ENCODE data around the gene RACK1. TPM values are rescaled to one million over a fixed set of nuclear protein-coding genes. Genes with fewer than 3 reads are reported as not detected.

The RACK1 gene
- total and polyA plus RNA-seq, 2 experiments from 2014 or later: 2,372 to 4,798 TPM

DNA sequence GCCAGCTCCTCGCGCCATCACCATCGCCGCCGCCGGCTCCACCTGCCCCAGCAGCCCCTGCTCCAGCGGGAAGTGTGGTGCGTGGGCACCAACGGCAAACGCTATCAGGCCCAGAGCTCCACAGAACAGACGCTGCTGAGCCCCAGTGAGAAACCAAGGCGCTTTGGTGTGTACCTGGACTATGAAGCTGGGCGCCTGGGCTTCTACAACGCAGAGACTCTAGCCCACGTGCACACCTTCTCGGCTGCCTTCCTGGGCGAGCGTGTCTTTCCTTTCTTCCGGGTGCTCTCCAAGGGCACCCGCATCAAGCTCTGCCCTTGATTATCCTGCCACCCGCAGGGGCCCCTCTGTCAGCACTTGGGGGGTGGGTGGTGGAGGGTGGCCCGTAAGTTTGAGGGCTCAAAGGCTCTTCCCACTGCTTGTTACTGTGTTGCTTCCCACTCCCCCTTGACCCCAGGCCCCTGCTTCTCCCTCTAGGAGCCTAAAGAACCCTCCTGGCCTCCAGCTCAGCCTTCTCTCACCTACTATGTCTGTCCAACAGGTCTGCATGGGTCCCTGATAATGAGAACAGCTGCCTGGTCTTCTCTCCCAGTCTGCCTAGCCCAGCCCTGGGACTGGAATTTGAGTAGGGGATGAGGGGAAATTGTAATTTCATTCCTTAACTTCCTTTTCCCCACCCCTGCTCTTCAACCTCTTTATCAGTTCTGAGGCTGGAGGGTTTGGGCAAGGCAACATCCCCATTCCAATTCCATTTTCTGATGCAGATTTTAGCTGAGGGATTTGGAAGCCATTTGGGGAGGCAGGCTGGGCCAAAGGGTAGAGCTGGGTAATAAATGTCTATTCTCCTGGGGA is 9.0 kb downstream of the RACK1 start:
- H3K27me3 ChIP-seq (ENCODE audit: insufficient read depth): no peaks in the 10 kb centered on the region

DNA sequence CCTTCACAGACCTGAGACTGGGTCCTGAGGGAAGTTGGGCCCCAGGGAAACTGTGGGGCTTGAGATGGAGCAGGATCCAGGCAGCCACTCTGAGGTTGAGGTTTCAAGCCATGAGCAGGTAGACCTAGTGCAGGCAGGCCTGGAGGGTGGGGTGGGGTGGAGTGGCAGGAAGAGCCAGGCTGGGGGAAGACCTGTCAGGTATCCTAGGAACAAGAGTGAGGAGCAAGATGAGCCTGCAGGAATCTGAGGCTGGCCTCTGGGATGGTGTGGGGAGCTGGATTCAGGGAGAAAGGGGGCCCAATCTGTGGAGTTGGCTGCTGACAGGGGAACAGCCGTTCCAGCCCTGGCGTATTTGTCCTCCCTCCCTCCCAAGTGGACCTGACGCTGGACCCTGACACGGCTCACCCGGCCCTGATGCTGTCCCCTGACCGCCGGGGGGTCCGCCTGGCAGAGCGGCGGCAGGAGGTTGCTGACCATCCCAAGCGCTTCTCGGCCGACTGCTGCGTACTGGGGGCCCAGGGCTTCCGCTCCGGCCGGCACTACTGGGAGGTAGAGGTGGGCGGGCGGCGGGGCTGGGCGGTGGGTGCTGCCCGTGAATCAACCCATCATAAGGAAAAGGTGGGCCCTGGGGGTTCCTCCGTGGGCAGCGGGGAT is 9.8 kb downstream of the RACK1 start:
- peaks cover 44% of the 10 kb centered on the region for H3K27me3 Mint-ChIP-seq (ENCODE audit: insufficient read depth, low read depth, poor library complexity)
- H3K4me1 ChIP-seq (ENCODE audit: insufficient read depth): peaks cover 6% of the 10 kb centered on the region
- DNase-seq (ENCODE audit: low spot score) (no peak), ATAC-seq (peak; percentile 15)
- H2AFZ ChIP-seq: no peak overlapping the region
- H3K4me3 ChIP-seq: no peak overlapping the region
- peak overlapping the region; percentile 86; the same call in 1 of the 2 replicates for H3K27ac ChIP-seq (ENCODE audit: low read depth)
- peaks cover 31% of the 10 kb centered on the region for H4K20me1 ChIP-seq (replicated peaks; ENCODE audit: insufficient read depth)
- H3F3A ChIP-seq (replicated peaks; ENCODE audit: low read depth): peaks cover 46% of the 10 kb centered on the region
- H3K4me1 Mint-ChIP-seq: peaks cover 19% of the 10 kb centered on the region
- no peak overlapping the region for H3K4me2 ChIP-seq
- no peaks in the 10 kb centered on the region for H3K9me2 ChIP-seq (ENCODE audit: insufficient read depth)
- H3K27ac Mint-ChIP-seq: no peak overlapping the region
- H3K36me3 ChIP-seq (ENCODE audit: insufficient read depth): peaks cover 39% of the 10 kb centered on the region
- H3K4me3 Mint-ChIP-seq: no peak overlapping the region
- H3K79me2 ChIP-seq (replicated peaks; ENCODE audit: insufficient read depth): peaks cover 10% of the 10 kb centered on the region
- H3K9me3 Mint-ChIP-seq: peaks cover 6% of the 10 kb centered on the region; the same call in 1 of the 3 replicates
- H3K36me3 Mint-ChIP-seq (ENCODE audit: low read depth): peaks cover 83% of the 10 kb centered on the region
- no peaks in the 10 kb centered on the region for H3K27me3 ChIP-seq (ENCODE audit: insufficient read depth)
- TF ChIP-seq EZH2phosphoT487 (IDR thresholded peaks at IDR 0.05; ENCODE audit: unreplicated experiment) (no peak), STAT1 (IDR thresholded peaks at IDR 0.05; ENCODE audit: unreplicated experiment) (no peak), POLR2AphosphoS5 (IDR thresholded peaks at IDR 0.05; ENCODE audit: low read depth) (no peak), ZNF331 (CRISPR knock-in tag; IDR thresholded peaks at IDR 0.05; ENCODE audit: low read depth) (no peak), ZNF462 (CRISPR knock-in tag; IDR thresholded peaks at IDR 0.05) (no peak), CREB1 (CRISPR knock-in tag; IDR thresholded peaks at IDR 0.05; ENCODE audit: low read depth) (no peak), ZNF114 (CRISPR knock-in tag; IDR thresholded peaks at IDR 0.05) (no peak), ETS1 (IDR thresholded peaks at IDR 0.05) (no peak), NANOG (IDR thresholded peaks at IDR 0.05; ENCODE audit: borderline replicate concordance) (no peak)
- TF ChIP-seq, protein P1, sequence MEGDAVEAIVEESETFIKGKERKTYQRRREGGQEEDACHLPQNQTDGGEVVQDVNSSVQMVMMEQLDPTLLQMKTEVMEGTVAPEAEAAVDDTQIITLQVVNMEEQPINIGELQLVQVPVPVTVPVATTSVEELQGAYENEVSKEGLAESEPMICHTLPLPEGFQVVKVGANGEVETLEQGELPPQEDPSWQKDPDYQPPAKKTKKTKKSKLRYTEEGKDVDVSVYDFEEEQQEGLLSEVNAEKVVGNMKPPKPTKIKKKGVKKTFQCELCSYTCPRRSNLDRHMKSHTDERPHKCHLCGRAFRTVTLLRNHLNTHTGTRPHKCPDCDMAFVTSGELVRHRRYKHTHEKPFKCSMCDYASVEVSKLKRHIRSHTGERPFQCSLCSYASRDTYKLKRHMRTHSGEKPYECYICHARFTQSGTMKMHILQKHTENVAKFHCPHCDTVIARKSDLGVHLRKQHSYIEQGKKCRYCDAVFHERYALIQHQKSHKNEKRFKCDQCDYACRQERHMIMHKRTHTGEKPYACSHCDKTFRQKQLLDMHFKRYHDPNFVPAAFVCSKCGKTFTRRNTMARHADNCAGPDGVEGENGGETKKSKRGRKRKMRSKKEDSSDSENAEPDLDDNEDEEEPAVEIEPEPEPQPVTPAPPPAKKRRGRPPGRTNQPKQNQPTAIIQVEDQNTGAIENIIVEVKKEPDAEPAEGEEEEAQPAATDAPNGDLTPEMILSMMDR (conservative IDR thresholded peaks at IDR 0.05; ENCODE audit: low read depth in 2 of 2): no peak

More for the DNA sequence above, 9.0 kb downstream of the RACK1 start:
- Histone ChIP-seq H4K20me1 (replicated peaks; ENCODE audit: insufficient read depth) (peaks cover 38% of the 10 kb centered on the region), H3K27ac (ENCODE audit: low read depth) (peak overlapping the region; percentile 86), H3K36me3 (ENCODE audit: insufficient read depth) (peaks cover 40% of the 10 kb centered on the region), H3F3A (replicated peaks; ENCODE audit: low read depth) (peaks cover 53% of the 10 kb centered on the region), H2AFZ (no peak overlapping the region), H3K4me2 (no peak overlapping the region), H3K79me2 (replicated peaks; ENCODE audit: insufficient read depth) (peaks cover 16% of the 10 kb centered on the region; the same call in 1 of the 2 replicates), H3K4me3 (no peak overlapping the region), H3K4me1 (ENCODE audit: insufficient read depth) (peaks cover 7% of the 10 kb centered on the region), H3K9me2 (ENCODE audit: insufficient read depth) (no peaks in the 10 kb centered on the region)
- no peak overlapping the region; the same call in 2 of the 3 replicates for H3K4me3 Mint-ChIP-seq
- H3K36me3 Mint-ChIP-seq (ENCODE audit: low read depth): peaks cover 83% of the 10 kb centered on the region
- peaks cover 25% of the 10 kb centered on the region for H3K4me1 Mint-ChIP-seq
- peak overlapping the region; percentile 83 for H3K27ac Mint-ChIP-seq
- peaks cover 6% of the 10 kb centered on the region; the same call in 1 of the 3 replicates for H3K9me3 Mint-ChIP-seq
- TF ChIP-seq POLR2AphosphoS5 (IDR thresholded peaks at IDR 0.05; ENCODE audit: low read depth): peak; percentile 41; the same call in 1 of the 2 replicates
- TF ChIP-seq NANOG (IDR thresholded peaks at IDR 0.05; ENCODE audit: borderline replicate concordance): no peak
- ATAC-seq: peak; percentile 35
- peak; percentile 31 for DNase-seq (ENCODE audit: low spot score)
- peaks cover 48% of the 10 kb centered on the region for H3K27me3 Mint-ChIP-seq (ENCODE audit: insufficient read depth, low read depth, poor library complexity)

Measured in GM23338 (cell line).